NCI-H510A (cell line): ENCODE data around the gene RASL11B.

Source experiments
- DNase-seq: peaks from one replicate; lab custom pipeline; 2025; lab: John Stamatoyannopoulos, UW

The RASL11B gene

GRCh38 chr4:52873861-52874343, 11.8 kb downstream of the RASL11B start:
- DNase-seq, result no peak

GRCh38 chr4:52874948-52875347, 12.8 kb downstream of the RASL11B start:
- no peak for DNase-seq

DNA sequence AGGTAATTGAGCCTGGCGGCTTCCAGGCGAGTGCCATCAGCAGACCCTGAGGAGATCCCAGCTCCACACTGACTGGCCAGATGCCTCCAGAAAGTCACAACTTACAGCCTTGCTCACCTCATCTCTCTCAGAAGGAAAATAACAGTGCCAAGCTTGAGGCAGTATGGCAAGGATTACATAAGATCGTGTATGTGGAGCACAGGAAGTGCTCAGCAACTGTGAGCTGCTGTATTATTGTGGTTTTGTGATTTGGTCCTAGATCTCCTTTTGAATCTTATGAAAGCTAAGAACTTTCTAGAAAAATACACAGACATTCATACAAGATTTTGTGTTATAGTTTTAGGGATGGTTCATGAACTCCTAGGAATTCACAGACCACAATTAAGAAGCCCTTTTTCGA, 14.0 kb downstream of the RASL11B start:
- DNase-seq, result no peak

DNA sequence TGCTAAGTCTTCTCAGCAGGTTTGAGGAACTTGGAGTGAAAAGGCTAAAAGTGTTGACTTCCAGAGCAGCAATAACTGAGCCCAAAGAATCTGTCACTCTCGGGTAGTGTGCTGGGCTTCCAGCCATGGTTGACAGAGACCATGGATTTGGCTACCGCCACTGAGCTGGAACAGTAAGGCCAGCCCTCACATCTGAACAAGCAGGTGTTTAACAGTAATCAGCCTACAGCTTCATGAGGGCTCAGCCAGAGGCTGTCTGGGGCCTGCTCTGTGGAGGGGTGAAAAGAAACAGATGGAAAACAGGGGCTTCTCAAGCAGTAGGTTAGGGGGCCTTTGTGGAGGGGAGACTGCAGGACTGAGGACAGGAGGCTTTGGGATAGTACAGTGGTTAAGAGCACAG, 14.9 kb downstream of the RASL11B start:
- no peak for DNase-seq

DNA sequence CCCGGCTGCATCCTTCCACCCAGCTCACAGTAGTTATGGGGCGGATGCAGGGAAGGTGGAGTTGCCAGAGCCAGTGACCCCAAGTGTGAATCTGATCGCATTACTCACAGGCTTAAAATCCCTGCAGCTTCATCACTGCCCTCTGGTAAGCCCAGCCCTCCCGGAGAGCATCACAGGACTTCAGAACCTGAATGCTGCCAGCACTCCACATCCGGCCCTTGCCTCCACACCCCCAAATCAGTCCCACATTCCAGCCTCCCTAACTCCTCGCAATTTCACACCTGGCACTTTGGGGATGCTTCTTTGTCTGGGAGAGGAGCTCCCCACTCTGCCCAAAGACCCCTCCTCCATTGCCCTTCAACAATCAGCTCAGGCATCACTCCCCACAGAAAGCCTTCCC, 15.6 kb downstream of the RASL11B start:
- no peak for DNase-seq

DNA sequence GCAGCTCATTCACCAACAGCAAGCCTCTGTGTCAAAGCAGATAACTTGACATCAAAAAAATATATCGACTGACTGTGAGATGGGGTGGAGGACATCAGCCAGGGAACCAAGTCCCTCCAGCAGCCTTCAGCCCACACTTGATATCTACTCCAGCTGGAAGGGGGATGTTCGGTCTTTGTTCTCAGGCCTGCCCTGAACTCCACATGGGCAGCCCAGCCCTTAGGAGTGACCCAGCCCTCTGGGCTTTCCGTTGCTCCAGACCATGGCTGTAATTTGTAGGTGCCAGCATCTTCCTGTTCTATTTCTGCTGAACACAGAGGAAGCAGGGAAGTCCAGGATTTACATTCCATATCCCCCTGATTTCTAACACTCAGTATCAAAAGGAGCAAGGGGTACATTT, 17.4 kb downstream of the RASL11B start:
- DNase-seq, result no peak

DNA sequence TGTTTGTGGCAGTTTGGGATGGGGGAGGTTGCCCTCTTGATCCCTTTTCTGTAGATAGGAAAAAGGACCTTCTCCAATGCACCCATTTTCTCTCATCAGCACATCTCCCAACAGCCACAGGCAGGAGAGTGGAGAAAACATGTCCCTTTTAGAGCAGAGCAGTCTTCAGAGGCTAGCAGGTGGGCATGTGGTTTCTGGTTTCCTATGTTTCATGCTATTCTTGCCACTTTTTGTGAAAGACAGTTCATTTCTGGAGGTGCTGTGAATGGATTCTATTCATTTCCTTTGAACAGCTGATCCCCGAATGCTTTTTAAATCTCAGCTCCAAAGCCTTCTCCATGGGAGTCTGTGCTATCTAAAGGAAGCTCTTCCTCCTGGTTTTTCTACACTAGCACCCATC, 18.9 kb downstream of the RASL11B start:
- no peak for DNase-seq

DNA sequence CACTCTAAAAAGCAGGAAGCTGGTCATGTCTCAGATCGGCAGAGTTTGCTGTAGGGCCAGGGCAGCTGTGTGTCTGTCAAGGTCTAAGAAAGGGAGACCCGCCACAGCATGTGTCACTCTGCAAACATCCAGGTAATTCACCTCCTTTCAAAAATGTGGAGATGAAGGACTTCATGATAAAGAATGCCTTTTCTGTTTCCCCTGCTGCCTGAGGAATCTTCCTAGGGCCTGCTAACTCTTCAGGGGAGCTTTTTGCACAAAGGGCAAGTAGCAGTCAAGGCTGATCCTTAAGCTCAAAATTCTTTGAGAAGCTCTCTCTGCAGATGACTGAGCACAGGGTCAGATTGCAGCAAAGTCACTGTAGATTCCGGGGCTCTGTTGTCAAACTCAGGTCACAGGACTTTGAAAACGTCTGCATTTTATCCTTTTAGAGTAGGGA, 21.1 kb downstream of the RASL11B start:
- no peak for DNase-seq

DNA sequence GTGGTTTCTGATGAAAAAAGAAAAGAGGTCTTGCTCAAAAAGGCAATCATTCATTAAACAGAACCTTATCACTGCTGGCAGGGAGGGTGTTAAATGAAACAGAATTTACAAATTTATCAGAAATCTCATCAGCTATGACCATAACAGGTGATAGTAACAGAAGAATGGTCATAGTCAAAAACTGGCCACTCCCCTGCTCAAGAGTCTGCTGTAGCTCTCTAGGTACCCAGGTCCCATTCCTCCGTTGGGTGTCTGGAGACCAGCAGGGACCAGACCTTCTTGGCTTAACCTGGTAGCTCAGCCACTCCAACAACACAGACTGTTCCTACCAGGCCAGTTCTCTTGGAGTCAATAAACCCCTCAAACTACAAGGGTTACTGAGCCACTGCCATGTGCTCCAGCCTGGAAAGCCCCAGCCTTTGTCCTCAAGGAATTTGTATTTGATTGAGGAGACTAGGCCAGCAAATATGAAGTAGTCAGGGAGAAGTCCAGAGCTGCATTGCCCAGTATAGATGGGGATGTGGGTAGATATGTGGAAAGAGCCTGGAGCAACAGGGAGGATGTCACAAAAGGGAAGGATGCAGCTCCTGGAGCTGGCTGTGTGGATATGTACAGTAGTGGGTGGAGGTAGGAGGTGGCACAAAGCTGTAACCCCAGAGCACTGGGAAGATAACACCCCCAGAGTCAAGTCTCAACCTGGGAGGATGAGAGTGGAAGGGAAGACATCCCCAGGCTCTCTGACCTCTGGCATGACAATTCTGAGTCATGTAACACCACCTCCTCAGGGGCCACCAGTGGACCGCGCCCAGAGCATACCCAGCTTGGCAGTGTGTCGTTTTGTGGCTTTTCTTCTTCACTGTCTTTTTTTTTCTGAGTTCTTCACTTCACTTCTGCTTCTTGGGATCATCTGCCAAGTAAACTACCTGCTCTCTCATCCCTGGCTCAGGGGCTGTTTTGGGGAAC, 21.9 kb downstream of the RASL11B start:
- DNase-seq, result no peak

DNA sequence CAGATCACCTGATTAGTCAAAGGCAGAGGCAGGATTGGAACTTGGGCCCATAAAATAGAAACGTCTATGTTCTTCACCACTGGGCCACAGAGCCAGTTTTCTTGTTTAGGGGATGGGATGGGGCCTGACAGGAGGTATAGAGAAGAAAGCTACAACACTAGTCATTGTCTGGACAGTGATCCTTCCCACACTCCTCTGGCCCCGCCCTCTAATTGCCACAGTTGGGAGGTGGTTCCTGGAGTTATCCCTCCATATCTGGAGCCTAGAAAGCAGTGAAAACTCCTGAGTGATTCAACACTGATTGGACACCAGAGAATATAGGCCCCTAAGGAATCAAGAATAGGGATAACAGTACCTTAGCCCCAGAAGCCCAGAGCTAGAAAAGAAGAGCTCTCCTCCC, 22.9 kb downstream of the RASL11B start:
- DNase-seq, result no peak

DNA sequence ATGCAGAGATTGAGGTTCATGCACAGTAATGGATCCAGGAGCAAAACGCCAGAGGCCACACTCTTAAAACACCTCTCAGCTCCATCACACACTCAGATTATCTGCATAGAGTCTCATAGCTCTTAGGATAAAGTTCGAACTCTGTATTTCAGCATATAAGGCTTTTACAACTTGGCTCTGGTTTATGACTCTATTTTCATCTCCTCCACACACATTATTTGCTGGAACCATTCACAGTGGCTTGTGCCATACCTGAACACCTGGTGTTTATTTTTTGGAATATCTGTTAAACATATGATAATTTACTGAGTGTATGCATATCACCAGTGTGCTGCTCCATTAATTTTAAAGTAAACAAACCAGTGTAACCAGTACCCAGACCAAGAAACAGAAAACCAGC, 27.2 kb downstream of the RASL11B start:
- DNase-seq, result no peak

- no peak for DNase-seq
Observed at GRCh38 chr4:52889778-52890520, 27.8 kb downstream of the RASL11B start.

DNA sequence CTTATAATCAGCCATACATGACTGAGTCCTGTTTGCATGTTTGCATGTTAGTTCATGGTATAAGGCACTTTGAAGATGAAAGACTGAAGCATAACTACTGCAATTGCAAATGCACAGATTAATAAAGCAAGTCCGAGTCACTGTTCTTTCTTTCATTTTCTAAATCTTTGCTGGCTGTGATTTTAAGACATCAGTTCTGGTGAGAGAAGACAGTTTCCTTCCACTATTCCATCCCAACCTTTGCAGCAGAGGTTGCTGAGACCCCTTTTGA, 28.3 kb downstream of the RASL11B start:
- no peak for DNase-seq

GRCh38 chr4:52891743-52892142, 29.6 kb downstream of the RASL11B start:
- no peak for DNase-seq

DNA sequence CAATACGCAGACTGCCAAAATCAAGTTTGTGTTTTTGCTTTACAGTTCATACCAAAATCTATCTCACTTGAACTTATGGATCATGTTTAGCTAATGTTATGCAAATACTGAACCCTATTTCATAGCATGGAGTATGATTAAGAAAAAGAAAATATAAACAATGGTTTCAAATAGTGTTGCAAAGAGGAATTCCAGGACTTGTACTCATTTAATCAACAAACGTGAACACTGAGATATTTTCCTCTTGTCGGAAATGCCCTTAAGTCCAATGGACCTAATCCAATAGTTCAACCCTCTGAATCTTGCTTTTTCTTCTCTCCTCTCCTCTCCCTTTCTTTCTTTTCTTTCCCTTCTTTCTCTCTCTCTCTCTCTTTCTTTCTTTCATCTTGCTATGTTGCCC, 30.8 kb downstream of the RASL11B start:
- no peak for DNase-seq

- DNase-seq, result no peak
Observed at GRCh38 chr4:52894443-52894842, 32.3 kb downstream of the RASL11B start.

GRCh38 chr4:52903273-52903672, 41.2 kb downstream of the RASL11B start:
- DNase-seq, result no peak

GRCh38 chr4:52904421-52904820, 42.3 kb downstream of the RASL11B start:
- no peak for DNase-seq

- no peak for DNase-seq
Observed at GRCh38 chr4:52907510-52907909, 45.4 kb downstream of the RASL11B start.

DNA sequence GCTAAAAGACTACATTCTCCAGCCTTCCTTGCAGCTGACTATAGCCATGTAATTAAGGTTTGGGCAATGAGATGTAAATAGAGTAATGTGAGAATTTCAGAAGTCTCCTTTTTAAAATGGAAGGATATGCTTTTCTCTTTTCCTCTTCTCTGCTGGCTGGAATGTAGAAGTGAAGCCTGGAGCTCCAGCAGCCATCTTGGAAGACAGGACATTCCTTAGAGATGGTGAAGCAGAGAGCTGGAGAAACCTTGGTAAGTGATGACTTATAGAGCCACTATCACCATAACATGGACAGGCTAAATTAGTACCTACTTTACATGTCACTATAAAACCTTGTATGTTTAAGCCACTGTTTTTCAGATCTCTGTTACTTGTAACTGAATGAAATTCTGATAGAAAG, 48.0 kb downstream of the RASL11B start:
- no peak for DNase-seq

GRCh38 chr4:52911684-52912294, 49.7 kb downstream of the RASL11B start:
- DNase-seq, result peak; percentile 69

DNA sequence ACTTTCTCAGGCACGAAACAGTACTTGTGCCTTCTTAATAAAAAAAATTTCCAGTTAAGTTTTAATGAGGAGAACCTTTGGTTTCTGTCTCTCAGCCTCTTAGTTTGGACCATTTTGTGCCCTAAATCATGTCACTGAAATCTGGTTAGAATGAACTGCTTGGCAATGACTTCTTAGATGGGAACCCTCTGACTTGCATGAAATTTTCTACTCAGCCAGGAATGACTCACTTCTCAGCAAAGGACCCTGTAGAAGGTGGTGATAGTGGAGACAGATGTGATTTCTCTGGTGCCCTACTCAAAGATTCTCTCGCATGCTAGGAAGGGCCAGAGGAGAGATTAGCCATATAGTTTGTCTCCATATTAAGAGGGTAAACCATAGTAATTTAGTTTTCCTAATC, 50.5 kb downstream of the RASL11B start:
- DNase-seq, result no peak

DNA sequence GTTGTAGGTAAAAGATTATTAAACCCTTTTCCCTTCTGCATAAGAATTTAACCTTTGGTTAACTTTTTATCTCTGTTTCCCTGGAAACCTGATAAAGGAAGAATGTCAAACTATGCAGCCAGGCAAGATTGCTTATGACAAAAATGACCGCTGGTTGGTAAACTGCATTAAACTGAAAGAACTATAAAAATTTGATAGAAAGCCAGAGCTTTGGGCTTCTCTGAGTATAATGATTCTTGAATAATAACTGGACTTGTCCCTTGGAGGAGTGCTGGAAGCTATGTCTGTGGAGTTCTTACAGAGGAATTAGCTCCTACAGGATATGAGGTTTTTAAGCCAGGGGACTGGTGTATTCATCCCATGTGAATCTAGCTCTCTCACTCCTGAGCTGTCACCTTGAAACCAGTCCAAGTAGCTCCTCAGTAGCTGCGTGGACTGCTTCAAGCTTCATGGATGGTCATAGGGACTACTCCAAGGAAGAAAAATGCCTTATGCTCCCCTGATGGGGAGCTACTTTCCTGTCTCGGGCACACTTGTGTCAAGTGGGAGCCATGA, 52.0 kb downstream of the RASL11B start:
- no peak for DNase-seq
